Muscle layer of colon (tissue), 2 donors: ENCODE data around the gene MADCAM1.

Experiments
- H3K27ac ChIP-seq: one replicate; pipeline ENCODE4 v1.7.0; 2013; ENCODE audit warnings: low read depth, mild to moderate bottlenecking, low read length, moderate library complexity
- H3K27me3 ChIP-seq, 2 donors: one replicate each; pipeline ENCODE4 v1.7.0; 2013; ENCODE audit warnings: low read length in 2 of 2, mild to moderate bottlenecking in 2 of 2; ENCODE audit not compliant: insufficient read depth in 2 of 2, control insufficient read depth in 1 of 2
- H3K36me3 ChIP-seq: one replicate; pipeline ENCODE4 v1.7.0; 2013; ENCODE audit warnings: mild to moderate bottlenecking, low read length; ENCODE audit not compliant: insufficient read depth
- H3K4me1 ChIP-seq: one replicate; pipeline ENCODE4 v1.7.0; 2013; ENCODE audit warnings: mild to moderate bottlenecking, low read length; ENCODE audit not compliant: insufficient read depth
- H3K4me3 ChIP-seq, 2 donors: one replicate each; pipeline ENCODE4 v1.7.0; 2013; ENCODE audit warnings: low read length in 2 of 2, low read depth in 1 of 2, mild to moderate bottlenecking in 1 of 2, moderate library complexity in 1 of 2
- H3K9ac ChIP-seq: one replicate; pipeline ENCODE4 v1.7.0; 2013; ENCODE audit warnings: low read length
- H3K9me3 ChIP-seq: one replicate; pipeline ENCODE4 v1.7.0; 2013; ENCODE audit warnings: mild to moderate bottlenecking, low read length
- donor health status: abdominal sarcoma.
- donor health status: Adenocarcinoma of cecum.

Gene MADCAM1

GRCh38 chr19:541699-542098, 45.4 kb downstream of the MADCAM1 start:
- peaks cover 21% of the 10 kb centered on the region for H3K36me3 ChIP-seq
- H3K27ac ChIP-seq: no peak overlapping the region
- no peaks in the 10 kb centered on the region for H3K4me1 ChIP-seq
- no peaks in the 10 kb centered on the region for H3K27me3 ChIP-seq
- H3K4me3 ChIP-seq: no peak overlapping the region
- no peaks in the 10 kb centered on the region for H3K9me3 ChIP-seq
- H3K9ac ChIP-seq: no peak overlapping the region

- Histone ChIP-seq H3K27me3 (peaks cover 0 to 1% of the 10 kb centered on the region in 2 donors), H3K27ac (no peak overlapping the region), H3K9ac (no peak overlapping the region), H3K4me3 (no peak overlapping the region), H3K4me1 (no peaks in the 10 kb centered on the region), H3K9me3 (no peaks in the 10 kb centered on the region), H3K36me3 (peaks cover 16% of the 10 kb centered on the region)
Measured at GRCh38 chr19:542173-542866, 46.0 kb downstream of the MADCAM1 start.

GRCh38 chr19:543910-544608, 47.8 kb downstream of the MADCAM1 start, which contains the start of gene GZMM:
TSS of gene GZMM (plus strand) at chr19:544053. CDS start at chr19:544072, 19 bp downstream.
- no peaks in the 10 kb centered on the region for H3K9me3 ChIP-seq
- H3K4me3 ChIP-seq: no peak within 1 kb of the TSS
- H3K36me3 ChIP-seq: peaks cover 3% of the 10 kb centered on the region
- H3K27ac ChIP-seq: no peak within 1 kb of the TSS
- H3K27me3 ChIP-seq: peaks cover 0 to 11% of the 10 kb centered on the region in 2 donors
- H3K9ac ChIP-seq: no peak within 1 kb of the TSS
- H3K4me1 ChIP-seq: no peaks in the 10 kb centered on the region

GRCh38 chr19:547117-547516, 50.8 kb downstream of the MADCAM1 start:
- no peaks in the 10 kb centered on the region for H3K36me3 ChIP-seq
- H3K27me3 ChIP-seq: peaks cover 0 to 11% of the 10 kb centered on the region in 2 donors
- no peaks in the 10 kb centered on the region for H3K4me1 ChIP-seq
- no peak overlapping the region for H3K9ac ChIP-seq
- no peak overlapping the region for H3K27ac ChIP-seq
- H3K9me3 ChIP-seq: no peaks in the 10 kb centered on the region
- H3K4me3 ChIP-seq: no peak overlapping the region

GRCh38 chr19:547836-548720, 51.8 kb downstream of the MADCAM1 start:
- H3K9me3 ChIP-seq: no peaks in the 10 kb centered on the region
- no peak overlapping the region for H3K27ac ChIP-seq
- H3K36me3 ChIP-seq: no peaks in the 10 kb centered on the region
- no peak overlapping the region for H3K9ac ChIP-seq
- H3K4me3 ChIP-seq: no peak overlapping the region
- H3K27me3 ChIP-seq: peaks cover 0 to 11% of the 10 kb centered on the region in 2 donors
- H3K4me1 ChIP-seq: no peaks in the 10 kb centered on the region

GRCh38 chr19:548886-549830, 52.9 kb downstream of the MADCAM1 start:
- no peak overlapping the region for H3K27ac ChIP-seq

GRCh38 chr19:554817-555216, 58.5 kb downstream of the MADCAM1 start:
- H3K36me3 ChIP-seq: no peaks in the 10 kb centered on the region
- H3K27ac ChIP-seq: no peak overlapping the region
- peaks cover 8% of the 10 kb centered on the region for H3K4me1 ChIP-seq
- H3K9ac ChIP-seq: no peak overlapping the region
- no peak overlapping the region for H3K4me3 ChIP-seq
- H3K27me3 ChIP-seq: no peaks in the 10 kb centered on the region
- H3K9me3 ChIP-seq: no peaks in the 10 kb centered on the region

More at GRCh38 chr19:548886-549830, 52.9 kb downstream of the MADCAM1 start:
- no peaks in the 10 kb centered on the region for H3K36me3 ChIP-seq
- H3K9ac ChIP-seq: no peak overlapping the region
- H3K4me3 ChIP-seq: no peak overlapping the region
- no peaks in the 10 kb centered on the region for H3K4me1 ChIP-seq
- H3K27me3 ChIP-seq: peaks cover 0 to 11% of the 10 kb centered on the region in 2 donors
- no peaks in the 10 kb centered on the region for H3K9me3 ChIP-seq
